ENCODE data around the gene SLC29A3.
"Not testable (repeated sequence)": the region's sequence is repeated elsewhere in the genome, so short reads cannot be mapped to it uniquely, and the experiment has no call there.

The SLC29A3 gene

GRCh38 chr10:71319042-71319799 lies at the start of gene SLC29A3:
TSS of gene SLC29A3 (plus strand) at chr10:71319259. CDS start at chr10:71319310, 51 bp downstream.
- H3K4me3 ChIP-seq (ENCODE audit: low read depth, low read length): peak within 1 kb of the TSS; percentile 60

- no peak overlapping the region for H3K4me3 ChIP-seq (ENCODE audit: low read depth, low read length)
Measured at GRCh38 chr10:71269301-71270288, 49.5 kb upstream of the SLC29A3 start.

- no peak overlapping the region for H3K4me3 ChIP-seq (ENCODE audit: low read depth, low read length)
Measured at GRCh38 chr10:71270301-71271220, 48.5 kb upstream of the SLC29A3 start.

- H3K4me3 ChIP-seq (ENCODE audit: low read depth, low read length): no peak overlapping the region
Measured at GRCh38 chr10:71271662-71272055, 47.4 kb upstream of the SLC29A3 start.

GRCh38 chr10:71272056-71272771 lies 46.8 kb upstream of the SLC29A3 start:
- no peak overlapping the region for H3K4me3 ChIP-seq (ENCODE audit: low read depth, low read length)

GRCh38 chr10:71272974-71273373 lies 46.1 kb upstream of the SLC29A3 start:
- not testable (repeated sequence) for H3K4me3 ChIP-seq (ENCODE audit: low read depth, low read length)

GRCh38 chr10:71273506-71273905 lies 45.6 kb upstream of the SLC29A3 start:
- no peak overlapping the region for H3K4me3 ChIP-seq (ENCODE audit: low read depth, low read length)

GRCh38 chr10:71274901-71275796 lies 43.9 kb upstream of the SLC29A3 start:
- H3K4me3 ChIP-seq (ENCODE audit: low read depth, low read length): no peak overlapping the region

GRCh38 chr10:71276873-71277272 lies 42.2 kb upstream of the SLC29A3 start:
- no peak overlapping the region for H3K4me3 ChIP-seq (ENCODE audit: low read depth, low read length)

- H3K4me3 ChIP-seq (ENCODE audit: low read depth, low read length): no peak overlapping the region
Measured at GRCh38 chr10:71277914-71278665, 41.0 kb upstream of the SLC29A3 start.

GRCh38 chr10:71278691-71279588 lies 40.1 kb upstream of the SLC29A3 start:
- no peak overlapping the region for H3K4me3 ChIP-seq (ENCODE audit: low read depth, low read length)

GRCh38 chr10:71279590-71280170 lies 39.4 kb upstream of the SLC29A3 start:
- no peak overlapping the region for H3K4me3 ChIP-seq (ENCODE audit: low read depth, low read length)

- no peak overlapping the region for H3K4me3 ChIP-seq (ENCODE audit: low read depth, low read length)
Measured at GRCh38 chr10:71280216-71280615, 38.8 kb upstream of the SLC29A3 start.

GRCh38 chr10:71280825-71281224 lies 38.2 kb upstream of the SLC29A3 start:
- H3K4me3 ChIP-seq (ENCODE audit: low read depth, low read length): no peak overlapping the region

GRCh38 chr10:71281646-71282322 lies 37.3 kb upstream of the SLC29A3 start:
- H3K4me3 ChIP-seq (ENCODE audit: low read depth, low read length): no peak overlapping the region

GRCh38 chr10:71282323-71282680 lies 36.8 kb upstream of the SLC29A3 start:
- H3K4me3 ChIP-seq (ENCODE audit: low read depth, low read length): no peak overlapping the region

- no peak overlapping the region for H3K4me3 ChIP-seq (ENCODE audit: low read depth, low read length)
Measured at GRCh38 chr10:71283410-71283809, 35.6 kb upstream of the SLC29A3 start.

Measured in iPS-11a (cell line).